8988T (cell line): ENCODE data around the gene RGL3.
A peak's percentile ranks its signal among the peaks of the same experiment; 100 is the strongest.
"Not testable (repeated sequence)": the region's sequence is repeated elsewhere in the genome, so short reads cannot be mapped to it uniquely, and the experiment has no call there.

Experiments
- DNase-seq: peaks from one replicate; pipeline ENCODE4 v3.0.0; 2011

RGL3 gene

DNA sequence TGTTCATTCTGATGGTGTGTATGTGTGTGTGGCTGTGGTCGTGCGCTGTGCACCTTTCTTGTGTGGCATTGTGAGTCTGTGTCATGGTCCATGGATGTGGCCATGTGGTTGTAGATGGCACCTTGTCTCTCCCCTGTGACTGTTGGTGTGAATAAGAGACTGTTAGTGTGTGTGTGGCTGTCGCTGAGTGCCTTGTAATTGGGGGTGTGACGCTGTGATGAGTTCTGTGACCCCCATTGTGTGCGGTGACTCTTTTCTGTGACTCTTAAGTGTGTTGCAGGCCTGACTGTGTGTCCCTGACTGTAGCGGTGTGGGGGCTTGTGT, 63.1 kb downstream of the RGL3 start:
- DNase-seq: no peak

DNA sequence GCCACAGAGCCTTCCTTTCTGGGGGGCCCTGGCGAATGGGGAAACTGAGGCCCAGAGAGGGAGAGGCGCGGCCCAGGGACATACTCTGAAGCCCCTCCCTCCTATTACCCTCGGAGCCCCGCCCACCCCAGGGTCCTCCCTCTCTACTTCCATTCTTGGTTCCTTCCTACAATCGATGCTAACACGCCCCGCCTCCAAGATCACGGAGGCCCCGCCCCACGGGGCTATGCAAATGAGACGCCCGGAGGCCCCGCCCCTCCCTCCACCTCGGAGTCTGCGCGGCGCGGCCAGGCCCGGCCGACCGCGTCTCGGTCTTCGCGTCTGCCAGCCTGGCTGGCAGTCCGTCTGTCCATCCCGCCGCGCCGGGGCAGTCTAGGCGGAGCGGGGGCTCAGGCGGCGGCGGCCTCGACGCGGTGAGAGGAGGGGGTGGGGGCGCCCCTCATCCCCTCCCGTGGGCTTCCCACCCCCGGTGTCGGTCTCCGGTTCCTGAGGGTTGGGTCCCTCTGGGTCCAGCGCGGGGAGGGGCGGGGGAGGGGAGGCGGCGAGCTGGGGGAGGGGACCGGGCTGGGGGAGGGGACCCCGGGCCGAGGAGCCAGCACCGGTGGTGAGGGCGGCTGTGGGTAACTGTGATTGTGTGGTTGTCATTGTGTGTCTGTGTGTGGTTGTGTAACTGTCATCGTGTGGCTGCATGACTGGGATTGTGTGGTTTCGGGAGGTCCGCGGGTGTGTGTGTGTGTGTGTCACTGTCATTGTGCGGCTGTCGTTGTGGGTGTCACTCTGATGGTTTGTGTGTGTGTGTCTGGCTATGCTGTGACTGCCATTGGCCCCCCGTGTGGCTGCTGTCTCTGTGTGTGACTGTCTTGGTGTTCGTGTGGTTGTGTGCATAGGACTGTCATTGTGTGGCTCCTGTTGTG, 63.7 kb downstream of the RGL3 start, which contains the start of gene PLPPR2:
Gene PLPPR2 (plus strand): TSS at position 273 of the 914 bp plus-strand sequence. CDS start 2,242 bp downstream, outside the sequence.
- DNase-seq: peak; percentile 84

DNA sequence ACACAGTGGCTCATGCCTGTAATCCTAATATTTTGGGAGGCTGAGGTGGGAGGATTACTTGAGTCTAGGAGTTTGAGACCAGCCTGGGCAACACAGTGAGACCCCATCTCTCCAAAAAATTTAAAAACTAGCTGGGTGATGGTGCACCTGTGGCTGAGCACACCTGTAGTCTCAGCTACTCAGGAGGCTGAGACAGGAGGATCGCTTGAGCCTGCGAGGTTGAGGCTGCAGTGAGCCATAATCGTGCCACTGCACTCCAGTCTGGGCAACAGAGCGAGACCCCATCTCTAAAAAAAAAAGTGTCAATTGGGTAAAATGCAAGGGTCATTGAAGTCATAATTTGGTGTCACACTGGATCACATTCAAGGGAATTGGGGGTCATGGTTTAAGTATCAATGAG, 65.0 kb downstream of the RGL3 start:
- DNase-seq: not testable (repeated sequence)

DNA sequence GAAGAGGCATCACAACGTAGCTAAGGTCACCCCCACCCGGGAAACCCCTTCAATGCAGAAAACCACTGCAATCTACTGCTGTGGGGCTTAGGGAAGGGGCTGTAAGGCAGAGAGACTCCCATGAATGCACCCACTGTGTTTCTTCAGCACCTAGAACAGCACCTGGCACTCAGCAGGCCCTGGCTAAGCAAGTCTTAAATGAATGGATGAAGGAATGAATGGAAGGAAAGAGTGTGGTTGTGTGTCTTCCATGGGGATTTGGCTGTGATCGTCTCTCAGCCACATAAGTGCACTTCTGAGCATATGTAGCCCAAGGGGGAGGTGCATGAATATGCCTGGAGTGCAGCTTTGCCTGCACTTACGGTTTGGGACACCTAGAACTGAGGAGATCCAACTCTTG, 69.9 kb downstream of the RGL3 start:
- DNase-seq: no peak

DNA sequence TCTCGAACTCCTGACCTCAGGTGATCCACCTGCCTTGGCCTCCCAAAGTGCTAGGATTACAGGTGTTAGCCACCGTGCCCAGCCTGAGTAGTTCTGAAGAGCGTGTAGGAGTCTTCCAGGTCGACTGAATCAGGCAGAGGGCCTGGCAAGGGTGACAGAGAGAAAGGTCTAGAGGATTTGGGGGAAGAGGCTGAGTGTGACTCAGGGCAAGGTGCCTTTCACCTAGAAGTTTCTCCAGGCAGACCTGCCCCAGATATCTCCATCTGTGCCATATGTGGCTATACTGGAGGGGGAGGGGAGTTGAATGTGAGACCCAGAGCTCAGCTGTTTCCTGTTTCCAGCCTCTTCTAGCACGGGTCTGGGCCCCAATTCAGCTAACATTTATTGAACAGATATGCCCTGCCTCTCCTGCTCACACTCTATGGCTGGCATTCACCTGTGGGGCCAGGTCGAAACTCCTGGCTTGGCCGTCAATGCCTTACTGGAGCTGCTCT, 71.5 kb downstream of the RGL3 start:
- DNase-seq: no peak

DNA sequence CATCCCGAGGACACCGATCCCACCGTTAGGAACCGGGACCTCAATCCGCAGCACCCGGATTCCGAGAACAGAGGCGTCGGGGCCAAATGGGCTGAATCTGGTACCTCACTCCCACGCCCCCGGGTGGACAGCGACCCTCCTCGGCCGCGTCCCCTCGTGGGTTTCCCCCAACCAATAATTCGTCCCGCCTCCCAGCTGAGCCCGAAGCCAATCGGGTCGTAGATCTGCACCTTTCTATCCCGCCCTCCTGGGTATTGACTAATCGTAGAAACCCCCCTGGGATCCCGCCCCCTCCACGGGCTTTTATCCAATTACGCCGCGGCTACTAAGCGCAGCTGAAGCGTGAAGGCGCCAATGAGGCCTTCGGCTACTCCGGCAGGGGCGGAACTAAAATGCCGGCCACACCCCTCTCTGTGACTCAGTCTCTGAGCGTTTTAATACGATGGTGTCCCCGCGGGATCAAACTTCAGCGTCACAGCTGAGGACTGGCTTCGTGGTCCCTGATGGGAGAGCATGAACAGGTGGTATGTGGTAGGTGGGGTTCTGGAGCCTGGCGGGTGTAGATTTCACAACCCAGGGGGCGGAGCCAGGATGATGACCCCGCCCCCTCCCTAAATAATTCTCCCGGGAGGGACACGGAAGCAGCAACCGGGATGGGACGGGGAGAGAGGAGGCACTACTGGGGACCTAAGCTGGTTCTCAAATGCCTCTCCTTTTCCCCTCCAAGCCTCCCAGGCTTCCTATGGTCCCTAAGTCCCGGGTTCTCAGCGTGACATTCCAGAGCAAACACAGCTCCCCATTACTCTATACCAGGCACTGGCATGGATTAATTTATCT, 72.8 kb downstream of the RGL3 start, which contains the start of the genes CCDC159 and TMEM205:
Gene CCDC159 (plus strand): TSS at position 416 of the 837 bp plus-strand sequence. CDS start 88 bp downstream, at position 504.
Gene TMEM205 (minus strand): TSS at position 165 of the 837 bp plus-strand sequence. CDS start 649 bp downstream, outside the sequence.
- peak; percentile 72 for DNase-seq

DNA sequence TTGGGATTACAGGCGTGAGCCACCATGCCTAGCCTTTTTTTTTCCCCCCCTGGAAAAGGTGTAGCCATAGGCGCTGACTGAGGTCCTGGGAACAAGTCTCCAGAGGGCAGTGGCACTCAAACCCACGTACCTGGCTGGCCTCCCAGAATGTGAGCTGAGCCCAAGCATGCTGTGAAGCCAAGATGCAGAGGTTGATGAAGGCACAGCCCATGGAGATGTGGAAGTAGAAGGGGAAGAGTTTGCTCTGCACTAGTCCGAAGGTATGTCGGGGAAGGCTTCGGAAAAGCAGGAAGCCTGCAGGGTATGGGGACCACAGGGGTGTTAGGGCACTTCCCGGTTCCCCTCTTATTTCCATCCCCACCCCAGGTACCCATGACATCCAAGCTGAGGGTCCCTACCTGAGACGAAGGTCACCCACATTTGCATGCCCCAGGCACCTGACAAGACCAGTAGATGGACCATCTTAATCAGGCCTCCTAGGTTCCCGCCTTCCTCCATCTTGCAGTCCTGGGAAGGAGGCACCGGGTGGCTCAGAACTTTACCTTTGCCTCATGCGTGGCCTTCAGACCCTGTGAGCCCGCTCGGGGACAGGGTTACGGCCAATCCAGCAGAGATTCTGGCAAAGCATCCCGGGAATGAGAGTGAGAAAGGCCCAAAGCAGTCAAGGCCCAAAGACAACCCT, 73.9 kb downstream of the RGL3 start:
- no peak for DNase-seq
